ENCODE measurements around the gene CDC20. TPM values are rescaled to one million over a fixed set of nuclear protein-coding genes. Genes with fewer than 3 reads are reported as not detected.

CDC20 gene
- total and polyA plus RNA-seq, 2 of the 8 experiments (the other 6 are each of a cell fraction or from before 2014, with no cell fraction given): 214 to 221 TPM

GRCh38 chr1:43358121-43358745 is 548 bp upstream of the CDC20 start:
- Histone ChIP-seq H2BK15ac (ENCODE audit: low read length) (0 out of 2 replicates have a peak overlapping the region, but pooled peaks have one; percentile 32), H2AK5ac (ENCODE audit: low read depth, low read length) (no peak overlapping the region)
- TF ChIP-seq ASH2L (IDR thresholded peaks at IDR 0.05; ENCODE audit: low read length) (no peak), CTCF (IDR thresholded peaks at IDR 0.05; ENCODE audit: control extremely low read depth in 1 of 3, insufficient read depth in 1 of 3, low read depth in 1 of 3, low read length in 3 of 3) (peak in 2 of 3 experiments; percentile 49 to 70; a peak in 3 of 4 replicates), CHD2 (IDR thresholded peaks at IDR 0.05; ENCODE audit: low read length) (0 out of 2 replicates have a peak, but pooled peaks have one; percentile 15), SIRT6 (IDR thresholded peaks at IDR 0.05; ENCODE audit: low read length) (no peak), RXRA (IDR thresholded peaks at IDR 0.05; ENCODE audit: insufficient read depth, low read depth, low read length) (no peak), YY1 (IDR thresholded peaks at IDR 0.05; ENCODE audit: low read depth, low read length) (peak; percentile 86), SUZ12 (IDR thresholded peaks at IDR 0.05; ENCODE audit: low read length) (no peak), SP1 (IDR thresholded peaks at IDR 0.05; ENCODE audit: low read depth, low read length) (no peak), TAF7 (optimal IDR thresholded peaks at IDR 0.05; ENCODE audit: borderline replicate concordance, low read depth, low read length) (peak; percentile 57), NRF1 (IDR thresholded peaks at IDR 0.05; ENCODE audit: low read depth, low read length) (no peak)

More at GRCh38 chr1:43358121-43358745, 548 bp upstream of the CDC20 start:
- Histone ChIP-seq H2BK20ac (ENCODE audit: low read length) (no peak overlapping the region), H3K79me2 (ENCODE audit: control insufficient read depth in 1 of 2, insufficient read depth in 2 of 2, low read length in 2 of 2) (peaks cover 10 to 27% of the 10 kb centered on the region in 2 experiments), H3K79me1 (ENCODE audit: low read depth, low read length) (peaks cover 11% of the 10 kb centered on the region), H3K27me3 (replicated peaks in 1 of 4; ENCODE audit: control insufficient read depth in 3 of 4, extremely low read depth in 1 of 4, insufficient read depth in 3 of 4, low read length in 3 of 4) (no peaks in the 10 kb centered on the region), H4K8ac (ENCODE audit: extremely low read depth, insufficient read depth, low read length) (peak overlapping the region; percentile 96; the same call in 1 of the 2 replicates), H3K4me1 (replicated peaks in 1 of 4; ENCODE audit: control insufficient read depth in 3 of 4, insufficient read depth in 4 of 4, low read length in 3 of 4) (peaks cover 5 to 14% (median 8%) of the 10 kb centered on the region in 4 experiments), H2AFZ (ENCODE audit: low read length) (peak overlapping the region; percentile 20; the same call in 1 of the 2 replicates), H2BK5ac (ENCODE audit: low read depth, low read length) (peak overlapping the region; percentile 82), H3K23ac (ENCODE audit: insufficient read length) (no peak overlapping the region), H4K91ac (replicated peaks; ENCODE audit: insufficient read length, low read length) (peak overlapping the region; percentile 15), H3K23me2 (ENCODE audit: low read depth, low read length) (peaks cover 7% of the 10 kb centered on the region), H3K9me3 (ENCODE audit: insufficient read depth in 2 of 2, low read depth in 1 of 2, low read length in 1 of 2) (no peaks in the 10 kb centered on the region), H2BK120ac (replicated peaks; ENCODE audit: low read depth, low read length) (no peak overlapping the region), H2BK12ac (ENCODE audit: low read depth, low read length) (no peak overlapping the region; the same call in 1 of the 2 replicates), H3K14ac (ENCODE audit: insufficient read length) (no peak overlapping the region), H3K4ac (replicated peaks; ENCODE audit: insufficient read length, low read depth, low read length) (peak overlapping the region; percentile 84), H3K27ac (ENCODE audit: low read depth, low read length) (peak overlapping the region; percentile 74), H4K5ac (ENCODE audit: insufficient read length, low read depth, low read length) (peak overlapping the region; percentile 91), H3K36me3 (ENCODE audit: control insufficient read depth in 2 of 4, insufficient read depth in 4 of 4, low read length in 3 of 4) (peaks cover 21 to 37% (median 28%) of the 10 kb centered on the region in 4 experiments), H3K9ac (replicated peaks in 1 of 4; ENCODE audit: extremely low read depth in 1 of 4, low read depth in 3 of 4, low read length in 3 of 4) (peak overlapping the region; percentile 8 to 91 (median 80)), H3K56ac (replicated peaks; ENCODE audit: insufficient read length, low read depth, low read length) (peak overlapping the region; percentile 65), H4K20me1 (replicated peaks in 1 of 2; ENCODE audit: control insufficient read depth in 1 of 2, insufficient read depth in 2 of 2, low read length in 2 of 2) (peaks cover 10 to 12% of the 10 kb centered on the region in 2 experiments), H3K18ac (ENCODE audit: extremely low read depth, low read length) (peak overlapping the region; percentile 38; the same call in 1 of the 2 replicates), H3K4me2 (ENCODE audit: insufficient read depth in 1 of 2, low read depth in 2 of 2, low read length in 2 of 2) (peak overlapping the region; percentile 72 to 81), H3K4me3 (ENCODE audit: extremely low read depth in 1 of 4, insufficient read depth in 2 of 4, low read depth in 3 of 4, low read length in 4 of 4) (peak overlapping the region; percentile 62 to 85 (median 74))
- FAIRE-seq (no peak), DNase-seq (ENCODE audit: low read depth in 1 of 2, low spot score in 2 of 2) (no peak)
- WGBS, 2 experiments (ENCODE audit: extremely low coverage in 1 of 2, insufficient coverage in 1 of 2, insufficient read length in 1 of 2, insufficient replicate concordance in 2 of 2, low coverage in 1 of 2, low lambda C conversion rate in 2 of 2, missing lambda C conversion rate in 1 of 2): 2% methylated on average over 24 of the region's 33 CpGs; no CpG with 5 or more reads in 1 of the 2 experiments
- ChIA-PET CTCF (ENCODE audit: partially characterized antibody) (interaction anchor here (0.8 to 2.4 kb wide), 20 partner anchors 10 to 576 kb away, joined by 3 to 15 read pairs (median 4); partner anchors contain the start of genes C1orf210 and ELOVL1), POLR2A (ENCODE audit: partially characterized antibody) (interaction anchor here (0.7 to 2.5 kb wide), 39 partner anchors 8 to 381 kb away, joined by 3 to 37 read pairs (median 5); partner anchors contain the start of genes C1orf210, ELOVL1, KDM4A and MED8)

All from H1 (cell line).